WTC11 (cell line): Measurements from ENCODE around the gene S100A5. TPM values are rescaled to one million over a fixed set of nuclear protein-coding genes. Genes with fewer than 3 reads are reported as not detected.

Source experiments
- ATAC-seq: fragments of 200-7000 bp; cut with Tn5 transposase; 2 replicates; pipeline ENCODE4 v1.10.0; 2021; ENCODE audit warnings: mild to moderate bottlenecking, moderate library complexity
- CTCF ChIA-PET: fragments of 300-600 bp; sonication (Branson Sonifier 250); formaldehyde crosslinking; loops from one replicate; lab custom pipeline; 2021; ENCODE audit warnings: antibody characterized with exemption; lab: Charles Lee
- POLR2A ChIA-PET: fragments of 350-600 bp; sonication (Branson Sonifier 250); formaldehyde crosslinking; loops from one replicate; lab custom pipeline; 2021; ENCODE audit warnings: antibody characterized with exemption; lab: Charles Lee
- DNase-seq: peaks from one replicate; pipeline ENCODE4 v3.0.0; 2021; ENCODE audit warnings: low spot score
- H3K27ac Mint-ChIP-seq: 2 replicates; pipeline ENCODE4 v1.8.0; 2021; ENCODE audit warnings: mixed read lengths
- H3K27me3 Mint-ChIP-seq: 2 replicates; pipeline ENCODE4 v1.8.0; 2021; ENCODE audit warnings: low read depth, mild to moderate bottlenecking, moderate library complexity, mixed read lengths
- H3K36me3 Mint-ChIP-seq: 2 replicates; pipeline ENCODE4 v1.8.0; 2021; ENCODE audit warnings: mixed read lengths
- H3K4me1 Mint-ChIP-seq: 2 replicates; pipeline ENCODE4 v1.8.0; 2022; ENCODE audit warnings: mixed read lengths
- H3K4me3 Mint-ChIP-seq: 2 replicates; pipeline ENCODE4 v1.8.0; 2021; ENCODE audit warnings: mild to moderate bottlenecking, moderate library complexity, mixed read lengths
- H3K9me3 Mint-ChIP-seq: 2 replicates; pipeline ENCODE4 v1.8.0; 2021; ENCODE audit warnings: mixed read lengths
- ATF3 ChIP-seq: sonication (generic); formaldehyde crosslinking; conservative IDR thresholded peaks from 2 replicates; pipeline ENCODE4 v1.8.1; 2022; ENCODE audit warnings: mild to moderate bottlenecking, missing genetic modification reagents
- E2F4 ChIP-seq: sonication (generic); formaldehyde crosslinking; IDR thresholded peaks from 2 replicates; pipeline ENCODE4 v1.8.1; 2022; ENCODE audit warnings: low read depth, mild to moderate bottlenecking, moderate library complexity, missing genetic modification reagents, borderline replicate concordance
- E2F5 ChIP-seq: sonication (generic); formaldehyde crosslinking; IDR thresholded peaks from 2 replicates; pipeline ENCODE4 v1.8.1; 2022; ENCODE audit warnings: mild to moderate bottlenecking, moderate library complexity, missing genetic modification reagents
- IRF1 ChIP-seq: sonication (generic); formaldehyde crosslinking; IDR thresholded peaks from 2 replicates; pipeline ENCODE4 v1.8.0; 2023; ENCODE audit warnings: missing genetic modification reagents
- KAT7 ChIP-seq: sonication (generic); formaldehyde crosslinking; IDR thresholded peaks from 2 replicates; pipeline ENCODE4 v1.8.1; 2023; ENCODE audit warnings: missing genetic modification reagents, mild to moderate bottlenecking, borderline replicate concordance
- NR1H2 ChIP-seq: sonication (generic); formaldehyde crosslinking; IDR thresholded peaks from 2 replicates; pipeline ENCODE4 v1.9.0; 2021; ENCODE audit warnings: mild to moderate bottlenecking, moderate library complexity, missing genetic modification reagents
- PRDM15 ChIP-seq: sonication (generic); formaldehyde crosslinking; IDR thresholded peaks from 2 replicates; pipeline ENCODE4 v1.8.0; 2022; ENCODE audit warnings: missing genetic modification reagents
- SMAD4 ChIP-seq: sonication (generic); formaldehyde crosslinking; IDR thresholded peaks from 2 replicates; pipeline ENCODE4 v1.8.0; 2022; ENCODE audit warnings: mild to moderate bottlenecking, missing genetic modification reagents
- SP1 ChIP-seq: sonication (generic); formaldehyde crosslinking; conservative IDR thresholded peaks from 2 replicates; pipeline ENCODE4 v1.8.1; 2022; ENCODE audit warnings: missing genetic modification reagents
- TP53 ChIP-seq: sonication (generic); formaldehyde crosslinking; IDR thresholded peaks from 2 replicates; pipeline ENCODE4 v1.8.1; 2023; ENCODE audit warnings: mild to moderate bottlenecking, missing genetic modification reagents
- ZNF317 ChIP-seq: sonication (generic); formaldehyde crosslinking; IDR thresholded peaks from 2 replicates; pipeline ENCODE4 v1.8.1; 2023; ENCODE audit warnings: low read depth, mild to moderate bottlenecking, moderate library complexity, missing genetic modification reagents, borderline replicate concordance
- ZNF423 ChIP-seq: fragments of 250-450 bp; sonication (Bioruptor Pico); IDR thresholded peaks from 2 replicates; pipeline ENCODE4 v2.1.2; 2022; ENCODE audit warnings: mild to moderate bottlenecking, moderate library complexity
- ZNF425 ChIP-seq: fragments of 250-450 bp; sonication (Bioruptor Pico); conservative IDR thresholded peaks from 2 replicates; pipeline ENCODE4 v1.9.0; 2021; ENCODE audit warnings: mild to moderate bottlenecking
- total RNA-seq: library from RNA; stranded (reverse); gene quantifications from 3 replicates; pipeline ENCODE4 v1.2.3, GENCODE V29; 2021

S100A5 gene
- total RNA-seq, 1 experiment from 2014 or later, result not detected

GRCh38 chr1:153532769-153533599 is 7.8 kb downstream of the S100A5 start (continued):
- no peak for TF ChIP-seq PRDM15 (CRISPR knock-in tag)
- no peak for TF ChIP-seq ATF3 (CRISPR knock-in tag)
- no peak for TF ChIP-seq ZNF425 (CRISPR knock-in tag)
- TF ChIP-seq SMAD4 (CRISPR knock-in tag), result no peak
- TF ChIP-seq IRF1 (CRISPR knock-in tag), result no peak
- no peak for TF ChIP-seq NR1H2 (CRISPR knock-in tag)
- TF ChIP-seq ZNF423 (CRISPR knock-in tag), result no peak
- TF ChIP-seq KAT7 (CRISPR knock-in tag), result no peak

- Mint-ChIP-seq H3K4me1 (peaks cover 48% of the 10 kb centered on the region), H3K4me3 (peak overlapping the region; percentile 63), H3K27me3 (peaks cover 29% of the 10 kb centered on the region), H3K9me3 (no peaks in the 10 kb centered on the region), H3K27ac (peak overlapping the region; percentile 85), H3K36me3 (no peaks in the 10 kb centered on the region)
- DNase-seq, result no peak
- TF ChIP-seq E2F4, result no peak
- TF ChIP-seq ATF3 (CRISPR knock-in tag), result no peak
- TF ChIP-seq E2F5 (CRISPR knock-in tag), result no peak
- no peak for TF ChIP-seq TP53 (CRISPR knock-in tag)
- no peak for TF ChIP-seq SP1
- TF ChIP-seq ZNF317 (CRISPR knock-in tag), result no peak
- ChIA-PET CTCF (interaction anchor here (0.9 to 10.8 kb wide), 21 partner anchors 14 to 179 kb away, joined by 3 to 188 read pairs (median 13); partner anchors contain the start of genes S100A1, S100A13, S100A16 and S100A2), POLR2A (interaction anchor here (1.3 to 1.5 kb wide), 2 partner anchors 36 to 67 kb away, joined by 4 to 7 read pairs; no protein-coding TSS in a partner anchor)
- no peak for ATAC-seq
Observed at GRCh38 chr1:153532181-153532580, 8.6 kb downstream of the S100A5 start.
